WTC11 (cell line): ENCODE results near the gene XPNPEP1.

ENCODE experiments used
- ETV6 ChIP-seq: sonication (generic); formaldehyde crosslinking; IDR thresholded peaks from 2 replicates; pipeline ENCODE4 v1.8.1; 2022; ENCODE audit warnings: mild to moderate bottlenecking, missing genetic modification reagents
- FOXJ3 ChIP-seq: sonication (generic); formaldehyde crosslinking; IDR thresholded peaks from 2 replicates; pipeline ENCODE4 v1.9.0; 2021; ENCODE audit warnings: missing genetic modification reagents, mild to moderate bottlenecking, borderline replicate concordance
- KAT7 ChIP-seq: sonication (generic); formaldehyde crosslinking; IDR thresholded peaks from 2 replicates; pipeline ENCODE4 v1.8.1; 2023; ENCODE audit warnings: missing genetic modification reagents, mild to moderate bottlenecking, borderline replicate concordance
- TCF7 ChIP-seq: sonication (generic); formaldehyde crosslinking; IDR thresholded peaks from 2 replicates; pipeline ENCODE4 v1.8.0; 2022; ENCODE audit warnings: mild to moderate bottlenecking, low read depth, missing genetic modification reagents, moderate library complexity
- TEAD1 ChIP-seq: sonication (generic); formaldehyde crosslinking; IDR thresholded peaks from 2 replicates; pipeline ENCODE4 v1.8.0; 2022; ENCODE audit warnings: mild to moderate bottlenecking, missing genetic modification reagents
- ZNF121 ChIP-seq: sonication (generic); formaldehyde crosslinking; IDR thresholded peaks from 2 replicates; pipeline ENCODE4 v1.8.0; 2023; ENCODE audit warnings: missing genetic modification reagents
- ZNF416 ChIP-seq: fragments of 250-450 bp; sonication (Bioruptor Pico); IDR thresholded peaks from 2 replicates; pipeline ENCODE4 v1.9.0; 2021; ENCODE audit warnings: mild to moderate bottlenecking, inconsistent platforms
- TF ChIP-seq, protein P1 (sequence below): fragments of 200-600 bp; IDR thresholded peaks from 2 replicates; pipeline ENCODE4 v1.8.0; 2022; ENCODE audit warnings: antibody characterized with exemption
- TF ChIP-seq, protein P2 (sequence below): sonication (generic); formaldehyde crosslinking; IDR thresholded peaks from 2 replicates; pipeline ENCODE4 v1.8.1; 2022; ENCODE audit warnings: low read depth, mild to moderate bottlenecking, moderate library complexity, missing genetic modification reagents, borderline replicate concordance
- TF ChIP-seq, protein P3 (sequence below): sonication (generic); formaldehyde crosslinking; IDR thresholded peaks from 2 replicates; pipeline ENCODE4 v1.8.0; 2022; ENCODE audit warnings: mild to moderate bottlenecking, missing genetic modification reagents
- TF ChIP-seq, protein P4 (sequence below): sonication (generic); formaldehyde crosslinking; IDR thresholded peaks from 2 replicates; pipeline ENCODE4 v1.8.0; 2023; ENCODE audit warnings: missing genetic modification reagents, mild to moderate bottlenecking, borderline replicate concordance
- TF ChIP-seq, protein P5 (sequence below): sonication (generic); formaldehyde crosslinking; IDR thresholded peaks from 2 replicates; pipeline ENCODE4 v1.8.0; 2023; ENCODE audit warnings: mild to moderate bottlenecking, missing genetic modification reagents
- TF ChIP-seq, protein P6 (sequence below): sonication (generic); formaldehyde crosslinking; IDR thresholded peaks from 2 replicates; pipeline ENCODE4 v1.8.0; 2022; ENCODE audit warnings: missing genetic modification reagents
- TF ChIP-seq, protein P7 (sequence below): sonication (generic); formaldehyde crosslinking; IDR thresholded peaks from 2 replicates; pipeline ENCODE4 v1.8.0; 2022; ENCODE audit warnings: mild to moderate bottlenecking, missing genetic modification reagents

DNA sequence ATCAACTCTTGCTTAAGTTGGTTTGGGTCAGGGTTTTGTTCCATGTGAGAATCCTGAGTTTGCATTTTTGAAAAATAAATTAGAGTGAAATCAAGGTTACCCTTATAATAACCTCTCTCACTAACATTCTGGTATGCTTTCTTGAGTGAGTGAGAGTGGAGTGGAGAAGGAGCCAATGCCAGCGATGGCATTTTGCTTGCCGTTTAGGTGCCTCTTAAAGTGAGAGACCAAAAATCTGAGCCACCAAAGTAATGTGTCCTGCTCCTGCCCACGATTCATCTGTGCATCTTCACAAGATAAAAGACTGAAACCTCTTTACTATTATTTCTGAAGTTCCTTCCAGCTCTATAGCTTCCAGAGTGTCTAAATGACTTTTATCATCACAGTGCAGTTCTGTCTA, 23.4 kb upstream of the XPNPEP1 start:
- TF ChIP-seq TEAD1 (CRISPR knock-in tag), result no peak
- TF ChIP-seq, protein P1, sequence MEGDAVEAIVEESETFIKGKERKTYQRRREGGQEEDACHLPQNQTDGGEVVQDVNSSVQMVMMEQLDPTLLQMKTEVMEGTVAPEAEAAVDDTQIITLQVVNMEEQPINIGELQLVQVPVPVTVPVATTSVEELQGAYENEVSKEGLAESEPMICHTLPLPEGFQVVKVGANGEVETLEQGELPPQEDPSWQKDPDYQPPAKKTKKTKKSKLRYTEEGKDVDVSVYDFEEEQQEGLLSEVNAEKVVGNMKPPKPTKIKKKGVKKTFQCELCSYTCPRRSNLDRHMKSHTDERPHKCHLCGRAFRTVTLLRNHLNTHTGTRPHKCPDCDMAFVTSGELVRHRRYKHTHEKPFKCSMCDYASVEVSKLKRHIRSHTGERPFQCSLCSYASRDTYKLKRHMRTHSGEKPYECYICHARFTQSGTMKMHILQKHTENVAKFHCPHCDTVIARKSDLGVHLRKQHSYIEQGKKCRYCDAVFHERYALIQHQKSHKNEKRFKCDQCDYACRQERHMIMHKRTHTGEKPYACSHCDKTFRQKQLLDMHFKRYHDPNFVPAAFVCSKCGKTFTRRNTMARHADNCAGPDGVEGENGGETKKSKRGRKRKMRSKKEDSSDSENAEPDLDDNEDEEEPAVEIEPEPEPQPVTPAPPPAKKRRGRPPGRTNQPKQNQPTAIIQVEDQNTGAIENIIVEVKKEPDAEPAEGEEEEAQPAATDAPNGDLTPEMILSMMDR, result no peak
- TF ChIP-seq, protein P2, sequence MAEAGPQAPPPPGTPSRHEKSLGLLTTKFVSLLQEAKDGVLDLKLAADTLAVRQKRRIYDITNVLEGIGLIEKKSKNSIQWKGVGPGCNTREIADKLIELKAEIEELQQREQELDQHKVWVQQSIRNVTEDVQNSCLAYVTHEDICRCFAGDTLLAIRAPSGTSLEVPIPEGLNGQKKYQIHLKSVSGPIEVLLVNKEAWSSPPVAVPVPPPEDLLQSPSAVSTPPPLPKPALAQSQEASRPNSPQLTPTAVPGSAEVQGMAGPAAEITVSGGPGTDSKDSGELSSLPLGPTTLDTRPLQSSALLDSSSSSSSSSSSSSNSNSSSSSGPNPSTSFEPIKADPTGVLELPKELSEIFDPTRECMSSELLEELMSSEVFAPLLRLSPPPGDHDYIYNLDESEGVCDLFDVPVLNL (CRISPR knock-in tag), result no peak
- TF ChIP-seq, protein P3, sequence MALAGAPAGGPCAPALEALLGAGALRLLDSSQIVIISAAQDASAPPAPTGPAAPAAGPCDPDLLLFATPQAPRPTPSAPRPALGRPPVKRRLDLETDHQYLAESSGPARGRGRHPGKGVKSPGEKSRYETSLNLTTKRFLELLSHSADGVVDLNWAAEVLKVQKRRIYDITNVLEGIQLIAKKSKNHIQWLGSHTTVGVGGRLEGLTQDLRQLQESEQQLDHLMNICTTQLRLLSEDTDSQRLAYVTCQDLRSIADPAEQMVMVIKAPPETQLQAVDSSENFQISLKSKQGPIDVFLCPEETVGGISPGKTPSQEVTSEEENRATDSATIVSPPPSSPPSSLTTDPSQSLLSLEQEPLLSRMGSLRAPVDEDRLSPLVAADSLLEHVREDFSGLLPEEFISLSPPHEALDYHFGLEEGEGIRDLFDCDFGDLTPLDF (CRISPR knock-in tag), result no peak
- TF ChIP-seq, protein P4, sequence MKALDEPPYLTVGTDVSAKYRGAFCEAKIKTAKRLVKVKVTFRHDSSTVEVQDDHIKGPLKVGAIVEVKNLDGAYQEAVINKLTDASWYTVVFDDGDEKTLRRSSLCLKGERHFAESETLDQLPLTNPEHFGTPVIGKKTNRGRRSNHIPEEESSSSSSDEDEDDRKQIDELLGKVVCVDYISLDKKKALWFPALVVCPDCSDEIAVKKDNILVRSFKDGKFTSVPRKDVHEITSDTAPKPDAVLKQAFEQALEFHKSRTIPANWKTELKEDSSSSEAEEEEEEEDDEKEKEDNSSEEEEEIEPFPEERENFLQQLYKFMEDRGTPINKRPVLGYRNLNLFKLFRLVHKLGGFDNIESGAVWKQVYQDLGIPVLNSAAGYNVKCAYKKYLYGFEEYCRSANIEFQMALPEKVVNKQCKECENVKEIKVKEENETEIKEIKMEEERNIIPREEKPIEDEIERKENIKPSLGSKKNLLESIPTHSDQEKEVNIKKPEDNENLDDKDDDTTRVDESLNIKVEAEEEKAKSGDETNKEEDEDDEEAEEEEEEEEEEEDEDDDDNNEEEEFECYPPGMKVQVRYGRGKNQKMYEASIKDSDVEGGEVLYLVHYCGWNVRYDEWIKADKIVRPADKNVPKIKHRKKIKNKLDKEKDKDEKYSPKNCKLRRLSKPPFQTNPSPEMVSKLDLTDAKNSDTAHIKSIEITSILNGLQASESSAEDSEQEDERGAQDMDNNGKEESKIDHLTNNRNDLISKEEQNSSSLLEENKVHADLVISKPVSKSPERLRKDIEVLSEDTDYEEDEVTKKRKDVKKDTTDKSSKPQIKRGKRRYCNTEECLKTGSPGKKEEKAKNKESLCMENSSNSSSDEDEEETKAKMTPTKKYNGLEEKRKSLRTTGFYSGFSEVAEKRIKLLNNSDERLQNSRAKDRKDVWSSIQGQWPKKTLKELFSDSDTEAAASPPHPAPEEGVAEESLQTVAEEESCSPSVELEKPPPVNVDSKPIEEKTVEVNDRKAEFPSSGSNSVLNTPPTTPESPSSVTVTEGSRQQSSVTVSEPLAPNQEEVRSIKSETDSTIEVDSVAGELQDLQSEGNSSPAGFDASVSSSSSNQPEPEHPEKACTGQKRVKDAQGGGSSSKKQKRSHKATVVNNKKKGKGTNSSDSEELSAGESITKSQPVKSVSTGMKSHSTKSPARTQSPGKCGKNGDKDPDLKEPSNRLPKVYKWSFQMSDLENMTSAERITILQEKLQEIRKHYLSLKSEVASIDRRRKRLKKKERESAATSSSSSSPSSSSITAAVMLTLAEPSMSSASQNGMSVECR (CRISPR knock-in tag), result no peak
- TF ChIP-seq ZNF121 (CRISPR knock-in tag), result no peak
- TF ChIP-seq KAT7 (CRISPR knock-in tag), result no peak
- TF ChIP-seq TCF7, result no peak
- no peak for TF ChIP-seq ETV6 (CRISPR knock-in tag)
- TF ChIP-seq, protein P5, sequence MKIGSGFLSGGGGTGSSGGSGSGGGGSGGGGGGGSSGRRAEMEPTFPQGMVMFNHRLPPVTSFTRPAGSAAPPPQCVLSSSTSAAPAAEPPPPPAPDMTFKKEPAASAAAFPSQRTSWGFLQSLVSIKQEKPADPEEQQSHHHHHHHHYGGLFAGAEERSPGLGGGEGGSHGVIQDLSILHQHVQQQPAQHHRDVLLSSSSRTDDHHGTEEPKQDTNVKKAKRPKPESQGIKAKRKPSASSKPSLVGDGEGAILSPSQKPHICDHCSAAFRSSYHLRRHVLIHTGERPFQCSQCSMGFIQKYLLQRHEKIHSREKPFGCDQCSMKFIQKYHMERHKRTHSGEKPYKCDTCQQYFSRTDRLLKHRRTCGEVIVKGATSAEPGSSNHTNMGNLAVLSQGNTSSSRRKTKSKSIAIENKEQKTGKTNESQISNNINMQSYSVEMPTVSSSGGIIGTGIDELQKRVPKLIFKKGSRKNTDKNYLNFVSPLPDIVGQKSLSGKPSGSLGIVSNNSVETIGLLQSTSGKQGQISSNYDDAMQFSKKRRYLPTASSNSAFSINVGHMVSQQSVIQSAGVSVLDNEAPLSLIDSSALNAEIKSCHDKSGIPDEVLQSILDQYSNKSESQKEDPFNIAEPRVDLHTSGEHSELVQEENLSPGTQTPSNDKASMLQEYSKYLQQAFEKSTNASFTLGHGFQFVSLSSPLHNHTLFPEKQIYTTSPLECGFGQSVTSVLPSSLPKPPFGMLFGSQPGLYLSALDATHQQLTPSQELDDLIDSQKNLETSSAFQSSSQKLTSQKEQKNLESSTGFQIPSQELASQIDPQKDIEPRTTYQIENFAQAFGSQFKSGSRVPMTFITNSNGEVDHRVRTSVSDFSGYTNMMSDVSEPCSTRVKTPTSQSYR (CRISPR knock-in tag), result no peak
- TF ChIP-seq FOXJ3 (CRISPR knock-in tag), result no peak
- TF ChIP-seq, protein P6, sequence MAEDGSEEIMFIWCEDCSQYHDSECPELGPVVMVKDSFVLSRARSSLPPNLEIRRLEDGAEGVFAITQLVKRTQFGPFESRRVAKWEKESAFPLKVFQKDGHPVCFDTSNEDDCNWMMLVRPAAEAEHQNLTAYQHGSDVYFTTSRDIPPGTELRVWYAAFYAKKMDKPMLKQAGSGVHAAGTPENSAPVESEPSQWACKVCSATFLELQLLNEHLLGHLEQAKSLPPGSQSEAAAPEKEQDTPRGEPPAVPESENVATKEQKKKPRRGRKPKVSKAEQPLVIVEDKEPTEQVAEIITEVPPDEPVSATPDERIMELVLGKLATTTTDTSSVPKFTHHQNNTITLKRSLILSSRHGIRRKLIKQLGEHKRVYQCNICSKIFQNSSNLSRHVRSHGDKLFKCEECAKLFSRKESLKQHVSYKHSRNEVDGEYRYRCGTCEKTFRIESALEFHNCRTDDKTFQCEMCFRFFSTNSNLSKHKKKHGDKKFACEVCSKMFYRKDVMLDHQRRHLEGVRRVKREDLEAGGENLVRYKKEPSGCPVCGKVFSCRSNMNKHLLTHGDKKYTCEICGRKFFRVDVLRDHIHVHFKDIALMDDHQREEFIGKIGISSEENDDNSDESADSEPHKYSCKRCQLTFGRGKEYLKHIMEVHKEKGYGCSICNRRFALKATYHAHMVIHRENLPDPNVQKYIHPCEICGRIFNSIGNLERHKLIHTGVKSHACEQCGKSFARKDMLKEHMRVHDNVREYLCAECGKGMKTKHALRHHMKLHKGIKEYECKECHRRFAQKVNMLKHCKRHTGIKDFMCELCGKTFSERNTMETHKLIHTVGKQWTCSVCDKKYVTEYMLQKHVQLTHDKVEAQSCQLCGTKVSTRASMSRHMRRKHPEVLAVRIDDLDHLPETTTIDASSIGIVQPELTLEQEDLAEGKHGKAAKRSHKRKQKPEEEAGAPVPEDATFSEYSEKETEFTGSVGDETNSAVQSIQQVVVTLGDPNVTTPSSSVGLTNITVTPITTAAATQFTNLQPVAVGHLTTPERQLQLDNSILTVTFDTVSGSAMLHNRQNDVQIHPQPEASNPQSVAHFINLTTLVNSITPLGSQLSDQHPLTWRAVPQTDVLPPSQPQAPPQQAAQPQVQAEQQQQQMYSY (CRISPR knock-in tag), result no peak
- TF ChIP-seq ZNF416 (CRISPR knock-in tag), result no peak
- TF ChIP-seq, protein P7, sequence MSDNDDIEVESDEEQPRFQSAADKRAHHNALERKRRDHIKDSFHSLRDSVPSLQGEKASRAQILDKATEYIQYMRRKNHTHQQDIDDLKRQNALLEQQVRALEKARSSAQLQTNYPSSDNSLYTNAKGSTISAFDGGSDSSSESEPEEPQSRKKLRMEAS (CRISPR knock-in tag), result no peak
